Tibial artery (tissue), 4 donors: Measurements from ENCODE around the gene ARF4.
"Not testable (repeated sequence)": the region's sequence is repeated elsewhere in the genome, so short reads cannot be mapped to it uniquely, and the experiment has no call there.

Source experiments
- DNase-seq, 2 donors: peaks; one replicate each; pipeline ENCODE4 v3.0.0-alpha.2; 2019
- H3K27ac ChIP-seq, 2 donors: fragments of 200-600 bp; sonication (generic) in 1 of 2; 1 replicate in 1 of 2; 2 replicates in 1 of 2; pipeline ENCODE4 v1.5.1; 2018 to 2019; ENCODE audit warnings: mild to moderate bottlenecking in 1 of 2
- H3K27me3 ChIP-seq, 2 donors: fragments of 200-600 bp; sonication (generic) in 1 of 2; one replicate each; pipeline versions ENCODE4 v1.5.1 to v1.6.0; 2016 to 2019
- H3K36me3 ChIP-seq, 3 donors: fragments of 200-600 bp; sonication (generic) in 2 of 3; one replicate each; pipeline ENCODE4 v1.5.1; 2016 to 2019; ENCODE audit warnings: mild to moderate bottlenecking in 2 of 3
- H3K4me1 ChIP-seq, 4 donors: fragments of 200-600 bp; sonication (generic) in 2 of 4; 1 replicate in 3 of 4; 2 replicates in 1 of 4; pipeline ENCODE4 v1.5.1; 2016 to 2019
- H3K4me3 ChIP-seq, 2 donors: fragments of 200-600 bp; sonication (generic) in 1 of 2; 1 replicate in 1 of 2; 2 replicates in 1 of 2; pipeline ENCODE4 v1.5.1; 2018 to 2019; ENCODE audit warnings: mild to moderate bottlenecking in 2 of 2
- H3K9me3 ChIP-seq, 3 donors: fragments of 200-600 bp; sonication (generic) in 1 of 3; one replicate each; pipeline ENCODE4 v1.5.1; 2016 to 2019
- CTCF ChIP-seq, 2 experiments: fragments of 200-600 bp in 1 of 2; fragments of 450-650 bp in 1 of 2; IDR thresholded peaks; one replicate each; pipeline ENCODE4 v1.5.1; 2017 to 2019; ENCODE audit warnings: antibody characterized with exemption in 2 of 2, mild to moderate bottlenecking in 1 of 2, moderate library complexity in 1 of 2
- intact Hi-C: fragments of 100-400 bp; cut with DNase I; formaldehyde crosslinking; loops from one replicate; pipeline ENCODE4 v1.15.0; 2023; ENCODE audit warnings: low total_unique reads

The ARF4 gene

DNA sequence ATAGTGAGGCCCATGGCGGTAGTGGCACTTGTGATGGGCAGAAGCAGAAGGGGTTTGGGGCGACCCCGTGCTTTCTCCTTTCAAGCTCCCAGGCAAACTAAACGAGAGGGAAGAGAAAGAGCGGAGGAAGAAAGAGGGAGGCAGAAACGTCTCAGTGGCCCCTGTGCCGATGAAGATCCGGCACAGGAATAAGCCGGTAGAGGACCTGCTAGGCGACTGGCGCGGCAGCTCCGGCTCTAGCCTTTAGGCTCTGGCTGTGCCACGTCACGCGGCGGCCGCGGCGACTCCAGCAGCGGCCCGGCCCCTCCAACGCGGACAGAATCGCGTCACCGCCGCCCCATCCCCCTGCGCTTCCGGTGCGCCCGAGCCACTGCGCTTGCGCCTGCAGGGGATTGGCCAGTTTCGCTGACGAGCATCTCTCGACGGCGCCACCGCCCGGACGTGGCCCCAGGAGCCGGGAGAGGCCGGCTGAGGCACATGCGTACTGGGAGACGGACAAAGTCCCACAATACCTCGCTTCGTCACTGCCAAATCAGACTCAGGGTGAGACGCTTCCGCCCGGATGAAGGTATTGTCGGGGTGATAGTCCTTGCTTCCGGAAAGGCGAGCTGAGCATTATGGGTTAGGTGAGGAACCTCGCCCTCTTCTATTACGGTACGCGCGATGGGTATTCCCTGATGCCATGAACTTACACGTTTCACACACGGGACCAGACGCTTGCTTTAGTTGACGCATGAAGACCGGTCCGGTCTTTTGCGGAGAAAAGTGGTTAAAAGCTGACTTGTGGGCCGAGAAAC, at the start of gene ARF4:
ARF4 (minus strand) TSS at position 218 of the 797 bp plus-strand sequence; CDS start at position 14, 204 bp downstream.
- peak within 1 kb of the TSS; percentile 93 to 96 for H3K27ac ChIP-seq
- H3K9me3 ChIP-seq, result no peaks in the 10 kb centered on the region
- peak; percentile 99 to 100 for DNase-seq
- H3K27me3 ChIP-seq, result no peaks in the 10 kb centered on the region
- intact Hi-C loops, result loop anchor here (1.0 to 5.0 kb wide), 3 partner anchors 40 to 160 kb away; partner anchors contain the start of genes PDE12 and SLMAP
- peak within 1 kb of the TSS; percentile 62 to 85 for H3K4me3 ChIP-seq
- no peaks in the 10 kb centered on the region for H3K36me3 ChIP-seq
- peaks cover 0 to 48% (median 36%) of the 10 kb centered on the region in 4 donors for H3K4me1 ChIP-seq
- TF ChIP-seq CTCF (IDR thresholded peaks at IDR 0.05), result peak in 1 of 2 experiments; percentile 15

- intact Hi-C loops, result no loop called here
- peaks cover 40 to 77% (median 66%) of the 10 kb centered on the region in 3 donors for H3K36me3 ChIP-seq
- no peaks in the 10 kb centered on the region for H3K9me3 ChIP-seq
- H3K27me3 ChIP-seq, result no peaks in the 10 kb centered on the region
- H3K4me3 ChIP-seq, result no peak overlapping the region
- no peak overlapping the region for H3K27ac ChIP-seq
- no peaks in the 10 kb centered on the region for H3K4me1 ChIP-seq
- no peak for TF ChIP-seq CTCF (IDR thresholded peaks at IDR 0.05)
- DNase-seq, result peak in 1 of 2 donors; percentile 28
Observed at GRCh38 chr3:57646723-57647122, 49.6 kb upstream of the ARF4 start.

DNA sequence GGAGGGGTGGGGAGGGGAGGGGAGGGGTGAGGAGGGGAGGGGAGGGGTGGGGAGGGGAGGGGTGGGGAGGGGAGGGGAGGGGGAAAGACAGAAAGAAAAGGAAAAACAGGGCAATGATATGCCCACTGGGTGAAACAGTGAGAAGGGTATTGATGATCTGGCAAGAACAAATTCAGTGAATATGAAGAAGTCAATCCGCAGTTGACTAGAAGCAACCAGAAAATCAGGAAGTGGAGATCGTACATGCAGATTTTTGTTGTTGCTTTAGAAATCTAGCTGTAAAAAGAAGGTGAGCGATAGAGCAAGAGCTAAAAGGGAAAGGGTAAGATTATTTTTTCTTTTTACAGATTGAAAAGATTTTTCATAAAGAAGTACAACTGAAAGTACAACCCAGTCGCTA, 47.6 kb upstream of the ARF4 start:
- intact Hi-C loops, result no loop called here
- H3K27ac ChIP-seq, result no peak overlapping the region
- DNase-seq, result no peak
- peaks cover 53 to 78% (median 68%) of the 10 kb centered on the region in 3 donors for H3K36me3 ChIP-seq
- H3K4me3 ChIP-seq, result no peak overlapping the region
- H3K4me1 ChIP-seq, result no peaks in the 10 kb centered on the region
- TF ChIP-seq CTCF (IDR thresholded peaks at IDR 0.05), result no peak
- no peaks in the 10 kb centered on the region for H3K9me3 ChIP-seq
- no peaks in the 10 kb centered on the region for H3K27me3 ChIP-seq

GRCh38 chr3:57637391-57637790, 40.2 kb upstream of the ARF4 start:
- Histone ChIP-seq H3K36me3 (peaks cover 75 to 85% (median 84%) of the 10 kb centered on the region in 3 donors), H3K9me3 (no peaks in the 10 kb centered on the region), H3K27me3 (no peaks in the 10 kb centered on the region), H3K4me1 (no peaks in the 10 kb centered on the region), H3K27ac (no peak overlapping the region), H3K4me3 (no peak overlapping the region)
- no peak for TF ChIP-seq CTCF (IDR thresholded peaks at IDR 0.05)
- DNase-seq, result no peak
- intact Hi-C loops, result no loop called here

GRCh38 chr3:57634259-57634658, 37.1 kb upstream of the ARF4 start:
- not testable (repeated sequence) for H3K4me1 ChIP-seq, H3K27ac ChIP-seq
- peaks cover 74 to 83% (median 82%) of the 10 kb centered on the region in 3 donors for H3K36me3 ChIP-seq

GRCh38 chr3:57627976-57628375, 30.8 kb upstream of the ARF4 start:
- H3K27me3 ChIP-seq, result no peaks in the 10 kb centered on the region
- H3K4me1 ChIP-seq, result no peaks in the 10 kb centered on the region
- H3K36me3 ChIP-seq, result peaks cover 81 to 96% (median 84%) of the 10 kb centered on the region in 3 donors
- no peaks in the 10 kb centered on the region for H3K9me3 ChIP-seq
- no peak for DNase-seq
- H3K4me3 ChIP-seq, result no peak overlapping the region
- H3K27ac ChIP-seq, result no peak overlapping the region
- TF ChIP-seq CTCF (IDR thresholded peaks at IDR 0.05), result no peak
- intact Hi-C loops, result no loop called here

More at GRCh38 chr3:57634259-57634658, 37.1 kb upstream of the ARF4 start:
- H3K27me3 ChIP-seq, H3K4me3 ChIP-seq, DNase-seq, intact Hi-C loops, H3K9me3 ChIP-seq: not testable (repeated sequence)
